BJ (cell line): ENCODE measurements around the gene OR5M10. TPM values are rescaled to one million over a fixed set of nuclear protein-coding genes. Genes with fewer than 3 reads are reported as not detected.
"Not testable (repeated sequence)": the region's sequence is repeated elsewhere in the genome, so short reads cannot be mapped to it uniquely, and the experiment has no call there.

Experiments used
- CTCF ChIA-PET: fragments of 350-600 bp; formaldehyde crosslinking; extraction: SDS; loops from one replicate; lab custom pipeline; 2021; ENCODE audit warnings: antibody characterized with exemption, inconsistent platforms; lab: Yijun Ruan, JAX
- POLR2A ChIA-PET: fragments of 300-600 bp; sonication (Branson Sonifier 250); formaldehyde crosslinking; extraction: SDS; loops from one replicate; lab custom pipeline; 2021; ENCODE audit warnings: antibody characterized with exemption; lab: Charles Lee
- DNase-seq: peaks from one replicate; pipeline ENCODE4 v3.0.0-alpha.2; 2011; ENCODE audit warnings: low read depth
- H3K27me3 ChIP-seq: 2 replicates; pipeline ENCODE4 v1.6.0; 2011; ENCODE audit warnings: low read length; ENCODE audit not compliant: control insufficient read depth, insufficient read depth
- H3K36me3 ChIP-seq: 2 replicates; pipeline ENCODE4 v1.5.1; 2011; ENCODE audit warnings: low read length; ENCODE audit not compliant: control insufficient read depth, insufficient read depth
- H3K4me3 ChIP-seq: 2 replicates; pipeline ENCODE4 v1.5.1; 2011; ENCODE audit warnings: low read depth, mild to moderate bottlenecking, control low read depth, low read length
- CTCF ChIP-seq: IDR thresholded peaks from 2 replicates; pipeline ENCODE4 v1.5.1; 2011; ENCODE audit warnings: low read depth, mild to moderate bottlenecking, control low read depth, inconsistent platforms, low read length, moderate library complexity; ENCODE audit not compliant: insufficient read depth
- polyA minus RNA-seq: library from RNA; depleted of rRNA, polyadenylated mRNA; stranded (reverse); fragments of >200 nt; gene quantifications from 2 replicates; pipeline ENCODE4 v1.2.3, GENCODE V29; 2011; rRNA and poly(A)+ RNA removed
- polyA plus RNA-seq: library from polyadenylated mRNA; depleted of rRNA; stranded (reverse); fragments of >200 nt; gene quantifications from 2 replicates; pipeline ENCODE4 v1.2.3, GENCODE V29; 2011; rRNA removed

The OR5M10 gene
- polyA plus RNA-seq (not detected in 2 replicates), polyA minus RNA-seq (not detected in 2 replicates)

DNA sequence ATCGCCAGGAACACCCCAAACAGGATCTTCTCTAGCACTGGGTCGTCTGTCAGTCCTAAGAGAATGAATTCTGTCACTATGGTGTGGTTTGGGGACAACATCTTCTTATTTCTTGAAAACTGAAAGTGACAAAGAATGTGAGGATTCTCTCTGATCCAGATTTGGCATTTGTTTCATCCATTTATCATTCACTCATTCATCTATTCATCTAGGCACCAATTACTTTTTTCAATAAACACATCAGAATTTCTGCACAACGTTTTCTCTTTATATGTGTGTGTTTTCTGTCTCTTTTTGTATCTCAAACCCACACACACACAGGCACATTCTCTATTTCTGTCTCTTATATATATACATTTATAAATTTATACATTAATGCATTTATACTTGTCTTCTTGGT is at the start of gene OR5M10:
OR5M10 (minus strand) TSS at position 101 of the 400 bp plus-strand sequence; CDS start at position 101, 0 bp downstream.
- H3K36me3 ChIP-seq: no peaks in the 10 kb centered on the region
- H3K27me3 ChIP-seq: no peaks in the 10 kb centered on the region
- no peak for TF ChIP-seq CTCF
- H3K4me3 ChIP-seq: no peak within 1 kb of the TSS
- DNase-seq: no peak
- POLR2A ChIA-PET: no interaction called here
- CTCF ChIA-PET: no interaction called here

- Histone ChIP-seq H3K4me3 (no peak overlapping the region), H3K36me3 (no peaks in the 10 kb centered on the region), H3K27me3 (no peaks in the 10 kb centered on the region)
- CTCF ChIA-PET: no interaction called here
- POLR2A ChIA-PET: no interaction called here
- no peak for DNase-seq
- TF ChIP-seq CTCF: no peak
Observed at GRCh38 chr11:56625946-56626345, 48.4 kb upstream of the OR5M10 start.

DNA sequence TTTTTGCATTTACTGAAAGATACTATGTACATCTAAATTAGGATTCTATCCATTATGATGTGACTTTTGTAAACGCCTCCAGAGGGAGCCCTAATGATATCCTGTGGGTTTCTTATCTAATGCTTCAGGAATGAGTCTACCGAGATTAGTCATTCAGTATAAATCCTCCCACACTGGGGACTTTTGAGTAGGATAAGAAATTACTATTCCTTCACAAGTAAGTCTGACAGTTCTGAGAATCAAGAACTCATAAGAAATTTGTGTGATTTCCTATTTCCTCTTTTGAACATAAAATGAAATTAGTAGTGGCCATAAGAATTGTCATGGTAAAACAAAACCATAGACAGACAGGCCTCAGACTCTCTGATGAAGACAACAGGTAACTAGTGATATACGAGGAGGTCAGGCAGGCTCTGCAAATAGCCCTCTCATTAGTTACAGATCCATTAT is 47.2 kb upstream of the OR5M10 start:
- DNase-seq: no peak
- Histone ChIP-seq H3K36me3 (no peaks in the 10 kb centered on the region), H3K4me3 (no peak overlapping the region), H3K27me3 (no peaks in the 10 kb centered on the region)
- TF ChIP-seq CTCF: no peak; the same call in 1 of the 2 replicates
- ChIA-PET CTCF (no interaction called here), POLR2A (no interaction called here)

- CTCF ChIA-PET: no interaction called here
- H3K36me3 ChIP-seq: no peaks in the 10 kb centered on the region
- no peaks in the 10 kb centered on the region for H3K27me3 ChIP-seq
- no peak overlapping the region for H3K4me3 ChIP-seq
- no peak for DNase-seq
- POLR2A ChIA-PET: no interaction called here
- TF ChIP-seq CTCF: no peak
Observed at GRCh38 chr11:56611174-56611573, 33.7 kb upstream of the OR5M10 start.

DNA sequence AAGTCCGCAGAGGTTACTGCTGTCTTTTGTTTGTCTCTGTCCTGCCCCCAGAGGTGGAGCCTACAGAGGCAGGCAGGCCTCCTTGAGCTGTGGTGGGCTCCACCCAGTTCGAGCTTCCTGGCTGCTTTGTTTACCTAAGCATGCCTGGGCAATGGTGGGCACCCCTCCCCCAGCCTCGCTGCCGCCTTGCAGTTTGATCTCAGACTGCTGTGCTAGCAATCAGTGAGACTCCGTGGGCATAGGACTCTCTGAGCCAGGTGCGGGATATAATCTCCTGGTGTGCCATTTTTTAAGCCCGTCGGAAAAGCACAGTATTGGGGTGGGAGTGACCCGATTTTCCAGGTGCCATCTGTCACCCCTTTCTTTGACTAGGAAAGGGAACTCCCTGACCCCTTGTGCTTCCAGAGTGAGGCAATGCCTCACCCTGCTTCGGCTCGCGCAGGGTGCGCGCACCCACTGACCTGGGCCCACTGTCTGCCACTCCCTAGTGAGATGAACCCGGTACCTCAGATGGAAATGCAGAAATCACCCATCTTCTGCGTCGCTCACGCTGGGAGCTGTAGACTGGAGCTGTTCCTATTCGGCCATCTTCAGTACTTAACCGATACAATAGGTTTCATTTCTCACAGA is 14.7 kb upstream of the OR5M10 start:
- CTCF ChIA-PET, H3K4me3 ChIP-seq, POLR2A ChIA-PET: not testable (repeated sequence)

DNA sequence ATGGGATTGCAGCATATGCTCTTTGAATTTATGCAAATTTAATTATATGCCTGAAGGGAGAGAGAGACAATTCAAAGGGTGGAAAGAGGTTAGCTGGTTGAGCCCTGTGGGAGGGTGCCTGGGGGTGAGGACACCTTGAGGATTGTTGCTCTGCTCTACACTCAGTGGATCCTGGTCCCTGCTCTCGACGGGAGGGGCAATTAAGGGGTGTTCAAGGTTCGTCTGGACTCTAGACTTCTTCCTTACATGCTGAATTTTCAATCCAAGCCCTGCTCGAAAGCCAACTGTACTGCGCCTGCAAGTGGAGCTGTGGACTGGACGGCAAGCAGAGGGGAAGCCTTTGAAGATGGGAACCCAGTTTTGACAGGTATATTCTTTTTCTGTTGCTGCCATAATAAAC is 18.9 kb downstream of the OR5M10 start:
- Histone ChIP-seq H3K36me3 (no peaks in the 10 kb centered on the region), H3K27me3 (no peaks in the 10 kb centered on the region), H3K4me3 (no peak overlapping the region)
- TF ChIP-seq CTCF: no peak
- ChIA-PET CTCF (no interaction called here), POLR2A (no interaction called here)
- DNase-seq: no peak

More for the DNA sequence above, 14.7 kb upstream of the OR5M10 start:
- H3K36me3 ChIP-seq, DNase-seq, H3K27me3 ChIP-seq: not testable (repeated sequence)

GRCh38 chr11:56554691-56555090 is 22.8 kb downstream of the OR5M10 start:
- CTCF ChIA-PET, H3K27me3 ChIP-seq, POLR2A ChIA-PET, DNase-seq, H3K36me3 ChIP-seq, H3K4me3 ChIP-seq: not testable (repeated sequence)
